ENCODE measurements around the gene IWS1. TPM values are rescaled to one million over a fixed set of nuclear protein-coding genes. Genes with fewer than 3 reads are reported as not detected.
"Not testable (repeated sequence)": the region's sequence is repeated elsewhere in the genome, so short reads cannot be mapped to it uniquely, and the experiment has no call there.

Gene IWS1
- total RNA-seq, 2 donors from 2014 or later: 32.4 to 37.8 TPM

- intact Hi-C loops (cut with DNase I): no loop called here
- Histone ChIP-seq H3K4me1 (no peaks in the 10 kb centered on the region), H3K9me3 (no peaks in the 10 kb centered on the region), H3K36me3 (no peaks in the 10 kb centered on the region), H3K27me3 (no peaks in the 10 kb centered on the region), H3K4me3 (no peak overlapping the region), H3K27ac (no peak overlapping the region), H3K9ac (ENCODE audit: low read depth in 2 of 2, low read length in 2 of 2) (no peak overlapping the region)
- peak; percentile 14 for TF ChIP-seq CTCF (IDR thresholded peaks at IDR 0.05)
- DNase-seq: no peak
These were observed 72.7 kb downstream of the IWS1 start for GRCh38 chr2:127453392-127454171.

GRCh38 chr2:127453013-127453391, 73.3 kb downstream of the IWS1 start:
- Histone ChIP-seq H3K27ac (no peak overlapping the region), H3K9me3 (no peaks in the 10 kb centered on the region), H3K4me3 (no peak overlapping the region), H3K27me3 (no peaks in the 10 kb centered on the region), H3K9ac (ENCODE audit: low read depth in 2 of 2, low read length in 2 of 2) (no peak overlapping the region), H3K4me1 (no peaks in the 10 kb centered on the region), H3K36me3 (no peaks in the 10 kb centered on the region)
- no peak for DNase-seq
- no peak for TF ChIP-seq CTCF (IDR thresholded peaks at IDR 0.05)
- intact Hi-C loops (cut with DNase I): no loop called here

- H3K9me3 ChIP-seq: not testable (repeated sequence)
These were observed 73.9 kb downstream of the IWS1 start for GRCh38 chr2:127452423-127452822.

GRCh38 chr2:127451981-127452380, 74.3 kb downstream of the IWS1 start:
- no peak for DNase-seq
- no peak overlapping the region for H3K27ac ChIP-seq
- H3K9ac ChIP-seq (ENCODE audit: low read depth in 2 of 2, low read length in 2 of 2): no peak overlapping the region
- H3K9me3 ChIP-seq: no peaks in the 10 kb centered on the region
- H3K4me1 ChIP-seq: no peaks in the 10 kb centered on the region
- no peaks in the 10 kb centered on the region for H3K27me3 ChIP-seq
- no peaks in the 10 kb centered on the region for H3K36me3 ChIP-seq
- H3K4me3 ChIP-seq: no peak overlapping the region
- intact Hi-C loops (cut with DNase I): no loop called here
- no peak for TF ChIP-seq CTCF (IDR thresholded peaks at IDR 0.05)

More at GRCh38 chr2:127452423-127452822, 73.9 kb downstream of the IWS1 start:
- H3K4me1 ChIP-seq; H3K9ac ChIP-seq (ENCODE audit: low read depth in 2 of 2, low read length in 2 of 2); intact Hi-C loops (cut with DNase I); DNase-seq; H3K4me3 ChIP-seq; H3K36me3 ChIP-seq; H3K27ac ChIP-seq; H3K27me3 ChIP-seq: not testable (repeated sequence)

- Histone ChIP-seq H3K36me3 (no peaks in the 10 kb centered on the region), H3K27ac (no peak overlapping the region), H3K4me3 (no peak overlapping the region), H3K9me3 (no peaks in the 10 kb centered on the region), H3K9ac (ENCODE audit: low read depth in 2 of 2, low read length in 2 of 2) (no peak overlapping the region), H3K27me3 (no peaks in the 10 kb centered on the region), H3K4me1 (no peaks in the 10 kb centered on the region)
- no peak for DNase-seq
- no peak for TF ChIP-seq CTCF (IDR thresholded peaks at IDR 0.05)
- intact Hi-C loops (cut with DNase I): no loop called here
These were observed 76.4 kb downstream of the IWS1 start for GRCh38 chr2:127449898-127450297.

- H3K9ac ChIP-seq (ENCODE audit: low read depth in 2 of 2, low read length in 2 of 2): no peak overlapping the region
- H3K27me3 ChIP-seq: no peaks in the 10 kb centered on the region
- H3K9me3 ChIP-seq: no peaks in the 10 kb centered on the region
- intact Hi-C loops (cut with DNase I): no loop called here
- no peak for TF ChIP-seq CTCF (IDR thresholded peaks at IDR 0.05)
- H3K27ac ChIP-seq: no peak overlapping the region
- DNase-seq: no peak
- no peaks in the 10 kb centered on the region for H3K4me1 ChIP-seq
- H3K36me3 ChIP-seq: no peaks in the 10 kb centered on the region
- no peak overlapping the region for H3K4me3 ChIP-seq
These were observed 76.9 kb downstream of the IWS1 start for GRCh38 chr2:127449414-127449813.
